ENCODE data around the gene NTRK2.

Gene NTRK2

DNA sequence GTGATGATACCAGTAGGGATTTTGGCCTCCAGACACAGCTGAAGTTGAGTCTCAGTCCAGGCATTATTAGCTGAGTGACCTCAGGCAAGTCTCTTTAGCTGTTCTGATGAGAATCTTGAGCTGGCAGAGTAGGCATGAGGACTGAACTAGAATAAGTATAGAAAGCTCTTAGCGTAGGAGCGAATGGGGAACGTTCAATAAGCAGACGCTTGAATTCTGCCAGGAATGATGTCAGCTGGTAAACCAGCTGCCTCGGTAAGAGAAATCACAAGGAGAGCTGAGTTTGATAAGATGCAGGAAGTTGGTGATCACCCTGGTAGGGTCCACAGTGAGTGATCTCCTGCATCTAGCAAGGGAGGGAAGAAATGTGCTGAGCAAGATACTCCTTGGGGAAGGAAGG is 280.4 kb downstream of the NTRK2 start:
- no peak for DNase-seq

DNA sequence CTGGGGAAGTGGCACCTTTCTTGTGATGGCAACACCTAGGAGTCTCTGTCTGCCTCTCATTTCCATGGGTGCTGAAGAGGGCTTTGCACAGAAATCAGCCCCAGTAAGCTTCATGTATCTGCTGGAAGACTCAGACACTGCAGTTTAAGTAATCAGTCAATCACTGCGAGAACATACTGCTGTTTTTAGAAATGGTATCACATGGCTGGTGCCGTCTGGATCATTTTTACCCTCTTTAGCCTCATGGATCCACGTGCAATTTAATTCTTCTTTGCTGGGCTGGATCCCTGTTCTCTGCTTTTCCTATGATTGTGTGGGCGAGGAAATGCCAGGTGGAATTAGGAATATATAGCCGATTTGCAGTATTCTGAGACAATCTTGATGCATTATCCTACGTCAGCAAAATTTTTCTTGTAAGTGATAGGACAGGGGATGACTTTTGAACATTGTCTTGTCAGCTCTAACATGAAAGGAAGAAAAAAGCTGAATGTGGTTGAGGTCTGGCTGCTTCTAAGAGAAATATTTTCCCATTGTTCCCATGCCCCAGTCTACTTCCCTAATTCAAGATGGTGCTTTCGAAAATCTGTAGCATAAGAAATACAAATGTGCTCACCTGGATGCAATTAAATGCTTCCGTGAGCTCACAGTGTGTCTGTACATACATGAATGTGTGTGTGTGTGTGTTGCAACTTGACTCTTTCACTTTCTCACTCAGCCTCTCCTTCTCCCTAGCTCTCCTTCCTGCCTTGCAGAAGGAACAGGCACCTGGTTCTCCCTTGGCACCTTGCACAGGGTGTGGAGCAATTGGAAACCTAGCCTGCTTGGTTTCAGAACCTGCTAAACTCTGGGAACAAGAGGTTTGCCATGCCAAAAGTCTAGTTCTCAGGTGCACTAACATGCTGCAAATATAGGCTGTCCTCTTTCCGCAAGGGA is 281.6 kb downstream of the NTRK2 start:
- no peak for DNase-seq

DNA sequence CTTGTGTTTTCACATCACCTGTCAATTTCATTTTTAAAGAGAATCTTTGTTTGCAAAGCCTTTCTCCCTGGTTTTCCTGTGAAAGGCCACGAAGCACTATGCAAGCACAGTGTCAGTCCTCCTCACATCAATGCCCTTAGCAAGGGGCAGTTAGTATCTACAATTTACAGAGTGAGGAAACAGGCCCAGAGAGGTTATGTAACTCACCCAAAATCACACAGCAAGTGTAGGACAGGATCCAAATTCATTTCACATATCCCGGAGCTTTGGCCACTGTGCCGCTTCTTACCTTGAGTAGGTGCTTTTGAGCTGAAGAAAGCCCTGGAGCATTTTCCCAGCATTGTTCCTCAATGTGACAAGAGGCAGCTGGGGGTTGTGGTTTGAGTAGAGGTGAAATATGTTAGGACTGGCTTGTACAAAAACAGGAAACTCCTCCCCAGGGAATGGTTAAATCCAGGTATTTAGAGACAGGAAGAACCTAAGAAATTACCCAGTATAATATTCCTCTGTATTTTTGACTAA is 283.8 kb downstream of the NTRK2 start:
- DNase-seq = no peak

DNA sequence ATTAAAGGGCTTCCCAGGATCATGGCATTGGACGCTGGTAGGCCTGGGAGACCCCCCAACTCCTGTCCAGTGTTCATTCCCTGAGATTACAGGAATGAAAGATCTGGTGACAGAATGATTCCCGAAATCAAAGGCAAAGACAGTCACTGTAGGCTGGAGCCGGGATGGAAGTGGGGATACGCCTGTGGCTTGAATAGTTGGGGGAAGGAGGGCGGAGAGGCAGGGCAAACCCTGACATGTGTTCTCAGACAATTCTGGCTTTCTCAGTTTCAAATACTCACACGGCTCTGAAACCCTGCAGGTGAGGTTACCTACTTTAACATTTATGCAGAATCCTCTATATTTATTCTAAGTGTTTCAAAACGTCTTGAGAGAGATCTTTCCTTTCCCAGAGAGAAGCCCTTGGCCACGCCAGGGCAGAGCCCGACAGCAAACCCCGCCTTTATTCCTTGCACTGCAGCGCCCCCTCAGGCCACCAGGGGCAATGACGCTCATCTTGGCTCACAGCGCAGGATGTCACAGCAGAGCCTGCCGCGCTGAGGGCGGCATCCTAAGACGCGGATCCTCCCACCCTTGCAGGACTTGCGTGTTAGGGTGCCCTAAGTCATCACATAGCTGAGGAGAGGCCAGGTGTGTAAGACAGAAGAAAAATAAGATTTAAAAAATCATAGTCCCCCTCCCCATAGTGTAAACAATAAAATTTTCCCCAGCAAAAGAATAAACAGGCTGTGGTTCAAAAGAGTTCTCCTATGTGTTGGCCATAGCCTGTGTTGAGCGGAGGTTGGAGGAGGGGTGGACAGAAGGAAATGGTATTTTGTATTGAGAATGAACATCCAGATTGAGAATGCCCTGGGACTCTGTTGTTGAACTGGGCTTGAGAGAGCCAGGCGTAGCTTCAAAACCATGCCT is 284.5 kb downstream of the NTRK2 start:
- DNase-seq = peak; percentile 21

DNA sequence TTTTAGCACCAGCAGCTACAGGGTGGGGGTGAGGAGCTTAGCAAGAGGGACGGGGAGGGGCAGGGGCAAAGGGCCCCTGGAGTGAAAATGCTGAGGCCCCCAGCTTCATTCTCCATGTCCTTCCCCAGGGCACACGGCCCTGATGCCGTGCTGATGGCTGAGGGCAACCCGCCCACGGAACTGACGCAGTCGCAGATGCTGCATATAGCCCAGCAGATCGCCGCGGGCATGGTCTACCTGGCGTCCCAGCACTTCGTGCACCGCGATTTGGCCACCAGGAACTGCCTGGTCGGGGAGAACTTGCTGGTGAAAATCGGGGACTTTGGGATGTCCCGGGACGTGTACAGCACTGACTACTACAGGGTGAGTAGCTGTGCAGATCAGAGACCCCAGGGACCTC is 285.6 kb downstream of the NTRK2 start:
- no peak for DNase-seq

DNA sequence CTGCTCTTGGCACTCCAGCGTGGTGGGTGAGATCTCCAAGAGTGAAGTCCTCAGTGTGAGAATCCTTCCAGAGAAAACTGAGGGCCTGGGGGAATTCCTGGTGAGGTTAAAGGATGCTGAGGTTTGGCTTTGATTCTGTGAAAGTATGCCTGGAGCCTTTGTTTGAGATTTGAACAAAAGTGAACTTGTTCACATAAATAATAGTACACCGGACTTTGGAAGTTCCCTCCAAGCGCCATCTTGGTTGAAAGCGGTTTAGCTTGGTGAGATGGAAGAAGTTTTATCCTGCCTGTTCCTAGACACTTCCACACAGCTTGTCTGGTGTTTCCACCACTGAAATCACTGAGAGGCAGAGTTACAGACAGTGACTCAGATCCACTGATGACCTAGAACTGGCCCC is 286.4 kb downstream of the NTRK2 start:
- DNase-seq = no peak

DNA sequence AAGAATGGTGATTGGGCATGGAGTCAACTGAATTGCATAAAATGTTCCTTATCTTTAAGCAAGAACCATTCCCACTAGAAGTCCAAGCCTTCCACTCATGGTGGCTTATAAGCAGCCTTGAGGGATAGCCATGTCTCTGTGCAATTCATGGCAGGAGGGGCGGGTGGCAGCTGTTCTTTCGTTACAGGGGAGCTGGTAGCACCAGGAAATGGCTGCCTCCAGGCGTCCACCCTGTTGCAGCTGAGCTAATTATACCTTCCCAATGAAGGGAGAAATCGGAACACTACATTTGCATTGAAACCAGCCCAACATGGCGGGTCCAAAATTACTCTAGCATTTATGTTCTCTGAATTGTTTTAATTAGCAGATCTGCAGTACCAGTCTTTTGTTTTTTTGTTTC is 289.8 kb downstream of the NTRK2 start:
- no peak for DNase-seq

DNA sequence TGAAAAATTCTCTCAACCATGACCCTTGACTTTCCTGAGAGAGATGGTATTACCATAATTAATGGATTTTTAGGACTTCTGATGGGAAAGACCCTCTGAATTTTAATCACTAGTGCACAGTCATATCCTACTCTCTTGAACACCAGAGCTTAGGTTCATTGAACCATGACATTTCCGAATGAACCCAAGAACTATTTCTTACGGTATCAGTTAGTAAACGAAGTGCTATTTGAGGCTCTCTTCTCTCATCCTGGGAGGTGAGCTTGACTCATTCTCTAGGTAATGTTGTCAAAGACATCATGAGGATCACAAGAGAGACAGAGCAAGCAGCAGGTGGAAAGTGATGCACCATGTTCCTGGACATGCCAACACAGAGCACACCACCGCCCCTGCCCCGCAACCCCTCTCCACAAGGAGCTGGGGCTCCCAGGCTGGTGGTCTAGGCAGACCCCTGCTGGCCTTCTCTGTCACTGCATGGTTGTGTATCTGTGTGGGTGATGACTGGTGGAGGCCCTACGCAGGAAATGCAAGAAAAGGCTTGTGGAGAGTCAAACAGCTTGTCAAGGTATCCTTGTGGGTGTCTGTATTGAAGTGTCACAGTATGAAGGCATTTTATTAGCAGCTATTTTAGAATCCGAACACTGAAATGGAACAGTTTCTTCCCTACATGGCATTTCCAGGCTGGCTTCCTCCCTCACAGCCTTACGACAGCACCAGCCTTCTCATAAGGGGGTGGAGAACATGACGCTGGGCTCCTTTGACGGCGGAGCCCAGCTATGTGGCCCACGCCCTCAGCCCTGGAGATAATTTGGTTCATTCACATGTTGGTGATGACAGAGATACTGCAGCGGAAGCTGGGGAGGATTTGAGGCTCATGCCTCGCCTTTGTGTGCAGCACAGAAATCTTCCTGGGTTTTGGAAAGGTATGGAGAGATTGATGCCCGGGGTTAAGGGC is 297.6 kb downstream of the NTRK2 start:
- no peak for DNase-seq

DNA sequence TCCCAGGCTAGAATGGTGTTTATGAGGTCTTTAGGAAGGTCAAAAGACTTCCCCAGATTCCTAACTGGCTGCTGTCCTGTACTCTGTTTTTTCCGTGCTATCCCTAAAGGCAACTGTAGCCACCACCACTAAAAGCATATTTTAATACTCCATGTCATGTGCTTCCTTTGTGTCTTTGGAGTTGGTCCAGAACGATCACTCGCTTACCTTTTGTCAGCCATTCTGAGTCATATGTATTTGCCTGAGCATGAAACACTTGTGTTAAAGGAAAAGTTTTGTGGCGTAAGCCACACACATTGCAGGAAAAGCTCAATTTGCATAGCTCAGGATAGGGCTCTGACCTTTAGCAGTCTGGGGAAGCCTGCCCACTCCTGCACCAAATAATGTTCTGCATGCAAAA is 299.6 kb downstream of the NTRK2 start:
- DNase-seq = no peak

DNA sequence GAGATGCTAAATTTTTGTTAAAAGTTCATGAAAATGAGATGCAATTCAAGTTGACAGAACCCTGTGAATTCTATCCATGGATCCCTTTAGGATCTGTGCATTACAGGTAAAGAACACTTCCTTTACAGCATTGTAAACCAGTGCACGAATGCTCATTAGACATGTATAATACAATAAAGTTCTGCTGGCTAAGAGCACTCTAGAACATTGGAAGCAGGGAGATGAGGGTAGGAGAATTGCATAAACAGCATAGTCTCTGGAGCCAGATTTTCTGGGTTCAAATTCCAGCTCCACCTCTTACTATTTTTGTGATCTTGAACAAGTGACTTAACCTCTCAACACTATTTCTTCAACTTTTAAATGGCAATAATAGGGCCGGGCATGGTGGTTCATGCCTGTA is 300.2 kb downstream of the NTRK2 start:
- DNase-seq = no peak

DNA sequence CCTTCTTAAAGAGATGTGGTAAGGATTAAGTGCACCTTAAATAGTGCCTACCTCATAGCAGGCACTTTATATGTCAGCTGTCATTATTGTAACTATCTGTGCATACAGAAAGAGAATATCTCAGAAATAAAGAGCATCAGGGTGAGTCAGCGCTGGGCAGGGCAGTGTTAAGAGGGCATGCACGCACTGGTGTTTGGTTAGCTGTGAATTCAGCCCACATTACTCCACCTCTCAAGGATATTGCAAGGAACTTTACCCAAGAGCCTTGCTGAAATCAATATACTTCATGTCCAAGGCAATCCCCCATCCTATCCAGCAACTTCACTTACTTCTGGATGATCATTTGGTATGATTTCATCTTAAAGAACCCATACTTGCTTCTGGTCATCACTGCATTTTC is 300.9 kb downstream of the NTRK2 start:
- no peak for DNase-seq

DNA sequence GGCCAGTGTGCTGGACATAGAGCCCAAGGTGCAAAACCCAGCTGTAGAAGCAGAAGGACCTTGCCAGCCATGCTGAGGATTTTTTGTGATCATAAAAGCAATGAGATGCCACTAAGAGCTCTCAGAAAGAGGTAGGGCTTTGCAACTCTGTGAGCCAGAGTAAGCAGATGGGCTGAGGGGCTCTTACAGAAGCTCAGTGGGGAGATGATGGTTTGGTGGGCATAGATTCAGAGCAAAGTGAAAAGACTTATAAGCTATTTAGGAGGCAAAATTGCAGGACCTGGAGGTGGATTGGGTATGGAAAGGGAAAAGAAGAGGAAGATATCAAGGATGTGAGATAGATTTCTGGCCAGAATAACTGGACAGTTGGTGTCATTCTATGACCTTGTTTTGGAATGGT is 302.0 kb downstream of the NTRK2 start:
- no peak for DNase-seq

DNA sequence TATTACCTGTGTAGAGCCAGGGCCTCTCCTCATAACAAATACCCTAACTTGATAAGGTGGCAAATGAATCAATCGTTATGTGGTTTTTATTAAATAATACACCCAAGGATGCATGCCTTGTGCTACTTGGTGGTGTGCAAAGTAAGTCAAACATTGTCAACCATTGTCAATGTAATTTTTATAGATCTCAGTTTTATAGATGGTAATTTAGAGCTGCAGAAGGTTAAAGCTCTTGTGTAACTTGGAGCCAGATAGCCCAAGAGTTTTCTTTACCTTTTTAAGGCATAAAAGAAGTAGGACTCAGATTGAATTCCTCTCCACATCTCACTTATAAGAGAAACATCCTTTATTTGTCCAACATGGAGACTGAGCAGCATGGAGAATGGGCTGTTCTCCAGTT is 304.7 kb downstream of the NTRK2 start:
- no peak for DNase-seq

DNA sequence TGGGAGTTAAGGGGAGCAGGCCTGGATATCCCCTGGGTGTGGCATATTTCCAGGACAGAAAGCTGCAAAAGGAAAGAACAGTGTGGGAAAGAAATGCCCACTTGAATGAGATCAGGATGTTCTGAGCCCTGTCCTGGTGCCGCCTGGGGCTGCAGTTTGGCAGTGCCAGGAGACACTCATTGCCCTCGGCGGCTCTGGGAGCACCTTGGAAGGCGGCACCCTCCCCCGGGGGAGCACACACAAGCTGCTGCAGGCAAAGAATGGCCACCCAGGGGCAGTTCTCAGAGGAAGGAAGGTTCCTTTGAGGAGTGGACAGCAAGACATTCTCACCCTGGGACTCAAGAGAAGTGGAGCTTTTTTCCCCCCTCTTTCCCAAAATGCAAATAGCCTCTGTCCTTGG is 305.3 kb downstream of the NTRK2 start:
- no peak for DNase-seq

DNA sequence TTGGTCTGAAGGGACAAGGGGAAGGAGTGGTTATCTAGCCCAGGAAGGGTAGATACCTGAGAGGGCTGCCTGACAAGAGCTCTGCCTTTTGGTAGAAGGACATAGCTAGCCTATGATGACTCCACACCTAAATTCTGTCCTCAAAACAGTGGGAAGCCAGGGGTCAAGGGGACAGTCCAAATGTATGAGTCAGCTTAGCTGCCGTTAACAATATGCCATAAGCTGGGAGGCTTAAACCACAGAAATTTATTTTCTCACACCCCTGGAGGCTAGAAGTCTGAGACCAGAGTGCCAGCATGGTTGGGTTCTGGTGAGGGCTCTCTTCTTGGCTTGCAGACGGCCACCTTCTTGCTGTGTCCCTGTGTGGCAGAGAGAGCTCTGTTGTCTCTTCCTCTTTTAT is 306.4 kb downstream of the NTRK2 start:
- no peak for DNase-seq

DNA sequence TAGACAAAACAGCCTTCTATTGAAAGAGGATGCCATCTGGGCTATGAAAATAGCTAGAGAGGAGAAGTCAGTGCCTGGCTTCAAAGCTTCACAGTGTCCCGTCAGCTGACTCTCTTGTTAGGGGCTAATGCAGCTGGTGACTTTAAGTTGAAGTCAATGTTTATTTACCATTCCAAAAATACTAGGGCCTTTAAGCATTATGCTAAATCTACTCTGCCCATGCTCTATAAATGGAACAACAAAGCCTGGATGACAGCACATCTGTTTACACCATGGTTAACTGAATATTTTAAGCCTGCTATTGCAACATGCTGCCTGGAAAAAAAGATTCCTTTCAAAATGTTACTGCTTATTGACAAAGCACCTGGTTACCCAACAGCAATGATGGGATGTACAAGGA is 309.1 kb downstream of the NTRK2 start:
- no peak for DNase-seq

DNA sequence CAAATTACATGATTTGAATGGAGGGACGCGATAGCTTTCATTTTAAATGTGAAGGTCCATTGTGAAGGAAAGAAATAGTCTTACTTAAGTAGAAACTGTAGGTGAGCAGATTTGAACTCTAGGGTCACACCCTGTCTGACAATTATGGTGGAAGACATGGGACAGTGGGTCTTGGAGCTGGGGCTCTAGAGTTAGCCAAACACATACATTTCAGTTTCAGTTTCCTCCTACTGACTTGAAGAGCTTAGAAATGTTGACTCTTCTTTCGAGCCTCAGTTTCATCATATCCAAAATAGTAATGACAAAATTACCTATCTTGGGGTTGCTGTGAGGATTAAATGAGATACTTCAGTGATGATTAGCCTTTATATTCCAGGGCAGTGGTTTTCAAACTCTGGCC is 314.2 kb downstream of the NTRK2 start:
- no peak for DNase-seq

DNA sequence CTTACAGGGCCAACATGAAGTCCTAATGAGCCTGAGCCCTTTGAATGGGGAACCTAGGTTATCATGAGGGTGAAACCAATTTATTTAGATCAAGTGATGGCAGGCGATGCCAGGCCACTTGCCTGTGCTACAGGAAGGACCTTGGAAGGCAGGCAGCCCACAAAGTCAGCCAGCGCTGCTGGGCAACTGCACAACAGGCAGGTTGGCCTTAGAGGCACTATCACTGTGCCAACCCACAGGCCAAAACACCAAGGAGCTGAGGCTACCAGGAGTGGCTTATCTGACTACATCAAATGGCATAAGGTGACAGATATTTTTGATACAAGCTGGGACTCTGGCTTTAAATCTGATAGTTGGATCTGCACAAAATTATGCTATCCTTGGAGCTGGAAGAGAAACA is 319.1 kb downstream of the NTRK2 start:
- no peak for DNase-seq

DNA sequence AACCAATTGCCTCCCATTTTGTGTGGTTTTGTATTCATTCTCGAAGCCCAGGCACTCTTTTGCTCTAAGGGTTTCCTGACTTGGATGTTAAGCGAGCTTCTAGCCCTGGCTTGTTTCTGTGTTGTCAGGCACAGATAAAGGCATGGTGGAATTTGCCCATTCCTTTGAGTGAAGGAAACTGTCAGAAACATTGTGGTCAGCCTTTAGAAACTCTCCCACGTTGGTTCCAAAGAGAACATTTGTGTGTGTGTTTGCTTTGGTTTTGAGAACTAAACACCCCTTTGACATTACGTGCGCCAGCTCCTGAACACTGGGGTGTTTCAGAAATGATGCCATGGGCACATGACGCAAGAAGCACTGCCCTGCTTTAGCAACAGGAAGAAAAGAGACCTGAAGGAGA is 320.9 kb downstream of the NTRK2 start:
- no peak for DNase-seq

DNA sequence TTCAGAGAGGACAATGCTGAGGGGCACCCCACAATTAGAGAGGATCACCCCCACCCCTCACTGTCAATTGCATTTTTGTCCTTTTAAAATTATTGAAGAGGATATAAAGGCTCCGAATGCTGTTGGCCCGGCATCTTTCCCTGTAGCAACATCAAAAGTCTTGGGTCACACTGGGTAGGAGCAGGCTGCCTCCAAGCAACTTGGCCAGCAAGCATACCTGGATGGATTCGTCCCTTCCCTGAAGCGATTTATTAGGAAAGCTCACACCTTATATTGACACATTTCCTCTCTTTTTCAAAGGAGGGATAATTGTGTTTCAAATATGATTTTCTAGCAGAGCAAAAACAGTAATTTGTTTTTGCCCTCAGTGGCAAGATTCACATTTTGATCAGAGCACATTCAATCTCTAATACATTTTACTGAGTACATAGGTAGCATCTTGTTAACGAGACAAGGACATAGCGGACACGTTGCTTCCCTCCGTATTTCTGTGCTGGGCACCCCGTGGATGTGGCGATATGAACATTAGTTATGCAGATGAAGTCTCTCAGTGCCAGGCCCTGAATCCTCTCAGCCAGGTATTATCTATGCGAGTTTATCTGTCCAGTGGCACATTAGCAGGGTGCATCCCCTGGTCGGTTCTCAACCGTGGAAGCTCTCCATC is 321.5 kb downstream of the NTRK2 start:
- DNase-seq = no peak

DNA sequence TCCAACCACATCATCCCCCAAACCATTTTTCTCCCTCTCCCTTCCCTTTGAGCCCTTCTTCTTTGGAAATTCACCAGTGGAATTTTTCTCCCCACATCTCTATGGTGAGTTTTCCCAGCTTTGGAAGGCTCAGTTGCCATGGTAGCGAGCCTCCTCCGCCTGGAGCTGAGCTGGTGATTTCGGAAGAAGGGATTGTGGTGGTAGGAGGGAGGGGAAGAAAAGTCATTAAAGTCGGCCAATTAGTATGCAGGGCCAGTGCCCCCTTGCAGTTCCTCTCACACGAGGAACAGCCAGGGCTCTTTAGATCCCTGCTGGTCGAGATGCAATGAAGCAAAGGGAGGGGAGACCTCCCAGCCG is 322.0 kb downstream of the NTRK2 start:
- no peak for DNase-seq

DNA sequence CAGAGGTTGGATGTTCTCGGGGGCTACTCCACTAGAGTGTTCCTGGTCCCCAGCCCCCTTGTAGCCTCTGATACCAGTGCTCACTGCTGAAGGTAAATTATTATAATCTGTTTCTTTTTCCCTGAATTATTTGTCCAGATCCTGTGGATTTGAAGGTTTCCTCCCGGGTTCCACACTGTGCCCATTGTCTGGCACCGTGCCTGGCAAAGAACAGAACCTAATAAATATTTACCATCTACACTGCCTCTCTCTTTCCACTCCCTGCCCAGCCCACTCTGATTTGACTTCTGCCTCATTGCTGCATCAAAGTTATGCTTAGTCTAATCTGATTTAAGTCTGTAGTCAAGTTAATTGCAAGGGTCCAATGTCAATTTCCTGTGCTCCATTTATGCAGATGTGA is 322.9 kb downstream of the NTRK2 start:
- no peak for DNase-seq

Data from CD4-positive, alpha-beta T cell treated with Interleukin-21 for 1 hour (primary cell).